IgD-negative memory B cell (primary cell): Measurements from ENCODE around the gene SGTB. TPM values are rescaled to one million over a fixed set of nuclear protein-coding genes. Genes with fewer than 3 reads are reported as not detected.

ENCODE experiments used
- H3K27ac Mint-ChIP-seq, 3 donors: one replicate each; pipeline ENCODE4 v1.8.0; 2020 to 2022; ENCODE audit warnings: mild to moderate bottlenecking in 3 of 3, mixed read lengths in 3 of 3, moderate library complexity in 1 of 3
- H3K27me3 Mint-ChIP-seq: one replicate; pipeline ENCODE4 v1.8.0; 2021; ENCODE audit warnings: mixed read lengths
- H3K36me3 Mint-ChIP-seq: one replicate; pipeline ENCODE4 v1.8.0; 2020; ENCODE audit warnings: mild to moderate bottlenecking, mixed read lengths
- H3K4me1 Mint-ChIP-seq, 3 donors: one replicate each; pipeline ENCODE4 v1.8.0; 2020 to 2022; ENCODE audit warnings: mixed read lengths in 3 of 3, mild to moderate bottlenecking in 1 of 3
- H3K4me3 Mint-ChIP-seq, 4 donors: one replicate each; pipeline ENCODE4 v1.8.0; 2020 to 2022; ENCODE audit warnings: mild to moderate bottlenecking in 4 of 4, mixed read lengths in 4 of 4, moderate library complexity in 3 of 4
- H3K9me3 Mint-ChIP-seq, 3 donors: one replicate each; pipeline ENCODE4 v1.8.0; 2020 to 2021; ENCODE audit warnings: mixed read lengths in 3 of 3, mild to moderate bottlenecking in 1 of 3
- polyA plus RNA-seq: library from polyadenylated mRNA; unstranded; fragments of 300-500 nt; fragmentation: Illumina TruSeq; gene quantifications from one replicate; pipeline ENCODE4 v1.2.3, GENCODE V29; 2021

The SGTB gene, protein sequence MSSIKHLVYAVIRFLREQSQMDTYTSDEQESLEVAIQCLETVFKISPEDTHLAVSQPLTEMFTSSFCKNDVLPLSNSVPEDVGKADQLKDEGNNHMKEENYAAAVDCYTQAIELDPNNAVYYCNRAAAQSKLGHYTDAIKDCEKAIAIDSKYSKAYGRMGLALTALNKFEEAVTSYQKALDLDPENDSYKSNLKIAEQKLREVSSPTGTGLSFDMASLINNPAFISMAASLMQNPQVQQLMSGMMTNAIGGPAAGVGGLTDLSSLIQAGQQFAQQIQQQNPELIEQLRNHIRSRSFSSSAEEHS
- 2.9 TPM for polyA plus RNA-seq

DNA sequence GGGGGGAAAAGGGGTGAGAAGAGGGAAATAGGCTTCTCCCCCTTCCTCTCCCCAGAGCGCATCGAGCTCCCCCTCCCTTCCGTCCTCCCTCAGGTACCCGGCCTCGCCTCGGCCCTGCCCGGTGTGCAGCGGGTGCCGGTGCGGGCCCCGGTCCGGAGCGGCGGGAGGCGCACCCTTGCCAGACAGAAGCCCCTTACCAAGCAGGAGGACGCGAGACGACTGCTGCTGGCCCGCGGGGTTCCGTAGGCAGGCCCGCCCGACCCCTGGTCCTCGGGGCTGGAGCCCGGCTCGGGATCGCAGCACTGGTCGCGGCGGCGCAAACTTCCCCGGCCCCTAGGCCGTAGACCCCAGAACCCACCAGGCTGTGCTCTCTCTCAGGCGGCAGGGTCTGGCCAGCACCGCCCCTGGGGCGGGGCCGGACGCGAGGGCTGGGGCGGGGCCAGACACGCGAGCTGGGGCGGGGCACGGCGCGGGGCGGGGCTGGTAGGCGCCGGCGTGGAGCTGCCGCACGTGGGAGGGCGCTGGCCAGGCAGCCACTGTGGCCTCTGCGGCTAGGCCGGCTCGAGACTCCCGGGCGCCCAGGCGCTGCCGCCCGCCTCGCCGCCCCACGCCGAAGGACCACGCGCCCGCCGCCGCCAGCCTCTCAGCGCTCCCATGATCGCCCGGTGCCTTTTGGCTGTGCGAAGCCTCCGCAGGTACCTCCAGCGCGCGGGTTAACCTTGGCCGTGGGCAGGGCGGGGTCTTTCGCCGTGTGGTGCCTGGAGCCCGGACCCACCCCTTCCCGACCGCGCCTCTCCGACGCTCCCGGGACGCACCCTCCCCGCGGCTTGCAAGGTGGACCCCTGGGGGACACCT lies at the start of gene SGTB, which contains the start of gene NLN:
Gene SGTB (minus strand): TSS at position 390 of the 855 bp plus-strand sequence. CDS start 1,302 bp downstream, outside the sequence.
Gene NLN (plus strand): TSS at position 486 of the 855 bp plus-strand sequence. CDS start 169 bp downstream, at position 655.
- Mint-ChIP-seq H3K4me3 (peak within 1 kb of the TSS; percentile 94 to 98 (median 96)), H3K27me3 (no peaks in the 10 kb centered on the region), H3K9me3 (no peaks in the 10 kb centered on the region), H3K4me1 (peaks cover 16 to 19% (median 18%) of the 10 kb centered on the region in 3 donors), H3K27ac (peak within 1 kb of the TSS; percentile 54 to 96 (median 87)), H3K36me3 (peaks cover 3% of the 10 kb centered on the region)

- H3K9me3 Mint-ChIP-seq: peaks cover 0 to 1% (median 0%) of the 10 kb centered on the region in 3 donors
- H3K27me3 Mint-ChIP-seq: no peaks in the 10 kb centered on the region
- no peak overlapping the region for H3K4me3 Mint-ChIP-seq
- no peak overlapping the region for H3K27ac Mint-ChIP-seq
- H3K36me3 Mint-ChIP-seq: peaks cover 4% of the 10 kb centered on the region
- H3K4me1 Mint-ChIP-seq: no peaks in the 10 kb centered on the region
Observed at GRCh38 chr5:65771266-65771665, 49.4 kb upstream of the SGTB start.

GRCh38 chr5:65769539-65769938 lies 47.6 kb upstream of the SGTB start:
- Mint-ChIP-seq H3K27ac (no peak overlapping the region), H3K27me3 (no peaks in the 10 kb centered on the region)

GRCh38 chr5:65768723-65769346 lies 46.9 kb upstream of the SGTB start:
- Mint-ChIP-seq H3K9me3 (peaks cover 0 to 1% (median 0%) of the 10 kb centered on the region in 3 donors), H3K27ac (no peak overlapping the region), H3K4me1 (no peaks in the 10 kb centered on the region), H3K36me3 (peaks cover 4% of the 10 kb centered on the region), H3K4me3 (no peak overlapping the region), H3K27me3 (no peaks in the 10 kb centered on the region)

More at GRCh38 chr5:65769539-65769938, 47.6 kb upstream of the SGTB start:
- Mint-ChIP-seq H3K4me3 (no peak overlapping the region), H3K9me3 (peaks cover 0 to 1% (median 0%) of the 10 kb centered on the region in 3 donors), H3K36me3 (peaks cover 4% of the 10 kb centered on the region), H3K4me1 (no peaks in the 10 kb centered on the region)

- Mint-ChIP-seq H3K4me1 (peaks cover 0 to 5% (median 0%) of the 10 kb centered on the region in 3 donors), H3K4me3 (no peak overlapping the region), H3K27me3 (no peaks in the 10 kb centered on the region), H3K27ac (no peak overlapping the region), H3K9me3 (peaks cover 0 to 1% (median 0%) of the 10 kb centered on the region in 3 donors), H3K36me3 (peaks cover 7% of the 10 kb centered on the region)
Observed at GRCh38 chr5:65767565-65767964, 45.7 kb upstream of the SGTB start.

DNA sequence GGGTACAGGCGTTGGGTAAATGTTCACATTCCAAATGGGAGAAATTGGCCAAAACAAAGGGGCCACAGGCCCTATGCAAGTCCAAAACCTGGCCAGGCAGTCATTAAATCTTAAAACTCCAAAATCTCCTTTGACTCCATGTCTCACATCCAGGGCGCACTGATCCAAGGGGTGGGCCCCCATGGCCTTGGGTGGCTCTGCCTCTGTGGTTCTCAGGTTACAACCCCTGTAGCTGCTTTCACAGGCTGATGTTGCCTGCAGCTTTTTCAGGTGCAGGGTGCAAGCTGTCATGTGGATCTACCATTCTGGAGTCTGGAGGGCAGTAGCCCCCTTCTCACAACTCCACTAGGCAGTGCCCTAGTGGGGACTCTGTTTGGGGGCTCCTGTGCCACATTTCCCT lies 44.9 kb upstream of the SGTB start:
- Mint-ChIP-seq H3K9me3 (peaks cover 0 to 1% (median 0%) of the 10 kb centered on the region in 3 donors), H3K4me3 (no peak overlapping the region), H3K27me3 (no peaks in the 10 kb centered on the region), H3K36me3 (peaks cover 7% of the 10 kb centered on the region), H3K4me1 (peaks cover 0 to 5% (median 0%) of the 10 kb centered on the region in 3 donors), H3K27ac (no peak overlapping the region)

DNA sequence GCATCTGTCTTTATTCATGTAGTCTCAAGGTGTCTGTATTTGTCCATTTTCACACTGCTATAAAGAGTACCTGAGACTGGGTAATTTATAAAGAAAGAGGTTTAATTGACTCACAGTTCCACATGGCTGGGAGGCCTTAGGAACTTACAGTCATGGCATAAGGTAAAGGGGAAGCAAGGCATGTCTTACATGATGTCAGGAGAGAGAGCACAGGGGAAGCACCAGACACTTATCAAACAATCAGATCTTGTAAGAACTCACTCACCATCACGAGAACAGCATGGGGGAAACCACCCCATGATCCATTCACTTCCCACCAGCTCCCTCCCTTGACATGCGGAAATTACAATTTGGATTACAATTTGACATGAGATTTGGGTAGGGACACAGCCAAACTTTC lies 44.3 kb upstream of the SGTB start:
- Mint-ChIP-seq H3K27ac (no peak overlapping the region), H3K36me3 (peaks cover 7% of the 10 kb centered on the region), H3K27me3 (no peaks in the 10 kb centered on the region), H3K9me3 (peaks cover 0 to 1% (median 0%) of the 10 kb centered on the region in 3 donors), H3K4me3 (no peak overlapping the region), H3K4me1 (peaks cover 0 to 5% (median 0%) of the 10 kb centered on the region in 3 donors)

- H3K27ac Mint-ChIP-seq: no peak overlapping the region
- H3K4me3 Mint-ChIP-seq: no peak overlapping the region
- H3K27me3 Mint-ChIP-seq: no peaks in the 10 kb centered on the region
- H3K9me3 Mint-ChIP-seq: peaks cover 0 to 1% (median 0%) of the 10 kb centered on the region in 3 donors
- peaks cover 3 to 5% (median 3%) of the 10 kb centered on the region in 3 donors for H3K4me1 Mint-ChIP-seq
- H3K36me3 Mint-ChIP-seq: peaks cover 7% of the 10 kb centered on the region
Observed at GRCh38 chr5:65765582-65765981, 43.7 kb upstream of the SGTB start.

GRCh38 chr5:65762234-65762633 lies 40.3 kb upstream of the SGTB start:
- Mint-ChIP-seq H3K4me1 (peaks cover 3 to 5% (median 3%) of the 10 kb centered on the region in 3 donors), H3K27me3 (no peaks in the 10 kb centered on the region), H3K4me3 (peak overlapping the region in 1 of 4 donors; percentile 30), H3K36me3 (peaks cover 5% of the 10 kb centered on the region), H3K9me3 (peaks cover 0 to 1% (median 0%) of the 10 kb centered on the region in 3 donors), H3K27ac (no peak overlapping the region)

GRCh38 chr5:65760504-65761275 lies 38.8 kb upstream of the SGTB start:
- peaks cover 3 to 5% (median 3%) of the 10 kb centered on the region in 3 donors for H3K4me1 Mint-ChIP-seq
- H3K27me3 Mint-ChIP-seq: no peaks in the 10 kb centered on the region
- H3K4me3 Mint-ChIP-seq: no peak overlapping the region

DNA sequence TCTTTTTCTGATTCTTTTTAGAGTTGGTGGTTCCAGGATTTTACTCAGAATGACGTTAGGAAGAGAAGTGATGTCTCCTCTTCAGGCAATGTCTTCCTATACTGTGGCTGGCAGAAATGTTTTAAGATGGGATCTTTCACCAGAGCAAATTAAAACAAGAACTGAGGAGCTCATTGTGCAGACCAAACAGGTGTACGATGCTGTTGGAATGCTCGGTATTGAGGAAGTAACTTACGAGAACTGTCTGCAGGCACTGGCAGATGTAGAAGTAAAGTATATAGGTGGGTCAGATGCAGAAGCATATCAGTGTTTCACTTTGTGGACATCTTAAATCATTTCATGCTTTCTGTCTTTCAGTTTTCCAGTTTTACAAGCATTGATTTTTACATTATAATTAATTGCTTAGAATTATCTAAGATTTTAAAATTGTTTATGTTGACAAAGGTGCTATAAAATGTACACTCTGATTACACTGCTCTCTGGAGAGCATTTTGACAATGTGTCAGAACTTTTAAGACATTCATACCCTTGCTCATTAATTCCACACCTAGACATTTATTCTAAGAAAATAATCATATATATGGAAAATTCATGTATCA lies 36.7 kb upstream of the SGTB start:
- Mint-ChIP-seq H3K4me1 (peaks cover 3 to 5% (median 3%) of the 10 kb centered on the region in 3 donors), H3K27me3 (no peaks in the 10 kb centered on the region), H3K27ac (no peak overlapping the region), H3K9me3 (no peaks in the 10 kb centered on the region), H3K36me3 (peaks cover 5% of the 10 kb centered on the region), H3K4me3 (no peak overlapping the region)

More at GRCh38 chr5:65760504-65761275, 38.8 kb upstream of the SGTB start:
- H3K27ac Mint-ChIP-seq: no peak overlapping the region
- H3K36me3 Mint-ChIP-seq: peaks cover 5% of the 10 kb centered on the region
- no peaks in the 10 kb centered on the region for H3K9me3 Mint-ChIP-seq

DNA sequence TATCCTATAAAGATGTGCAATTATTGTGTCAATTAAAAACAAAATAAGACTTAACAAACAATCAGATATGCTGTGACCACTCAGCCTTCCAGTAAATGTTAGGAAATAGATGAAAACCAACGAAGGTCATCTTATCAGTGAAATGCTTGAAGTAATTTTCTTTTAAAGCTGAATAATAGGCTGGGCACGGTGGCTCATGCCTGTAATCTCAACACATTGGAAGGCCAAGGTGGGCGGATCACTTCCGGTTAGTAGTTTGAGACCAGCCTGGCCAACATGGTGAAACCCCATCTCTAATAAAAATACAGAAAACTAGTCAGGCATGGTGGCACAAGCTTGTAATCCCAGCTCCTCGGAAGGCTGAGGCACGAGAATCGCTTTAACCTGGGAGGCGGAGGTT lies 31.3 kb upstream of the SGTB start:
- Mint-ChIP-seq H3K4me3 (no peak overlapping the region), H3K36me3 (peaks cover 8% of the 10 kb centered on the region), H3K4me1 (no peaks in the 10 kb centered on the region), H3K9me3 (peaks cover 0 to 2% (median 0%) of the 10 kb centered on the region in 3 donors), H3K27me3 (no peaks in the 10 kb centered on the region), H3K27ac (no peak overlapping the region)

DNA sequence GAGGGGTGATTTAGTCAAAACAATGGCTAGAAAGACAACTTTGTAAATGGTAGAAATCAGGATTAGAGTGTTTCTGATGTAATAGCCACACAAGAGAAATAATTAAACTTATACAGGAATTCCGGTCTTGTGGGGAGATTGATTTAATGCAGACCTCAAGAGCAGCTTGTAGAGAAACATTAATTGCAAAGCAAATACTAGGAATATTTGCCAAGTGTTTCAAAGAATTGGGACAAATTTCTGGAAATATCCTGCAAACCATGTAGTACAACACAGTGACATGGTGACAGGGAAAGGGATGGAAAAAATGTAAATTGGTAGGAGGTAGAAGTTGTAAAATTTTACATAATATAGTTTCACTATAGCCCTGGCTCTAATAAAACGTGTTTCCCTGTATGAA lies 29.0 kb upstream of the SGTB start:
- H3K4me3 Mint-ChIP-seq: no peak overlapping the region
- no peak overlapping the region for H3K27ac Mint-ChIP-seq
- peaks cover 11% of the 10 kb centered on the region for H3K36me3 Mint-ChIP-seq
- peaks cover 0 to 6% (median 0%) of the 10 kb centered on the region in 3 donors for H3K4me1 Mint-ChIP-seq
- peaks cover 0 to 2% (median 0%) of the 10 kb centered on the region in 3 donors for H3K9me3 Mint-ChIP-seq
- no peaks in the 10 kb centered on the region for H3K27me3 Mint-ChIP-seq

DNA sequence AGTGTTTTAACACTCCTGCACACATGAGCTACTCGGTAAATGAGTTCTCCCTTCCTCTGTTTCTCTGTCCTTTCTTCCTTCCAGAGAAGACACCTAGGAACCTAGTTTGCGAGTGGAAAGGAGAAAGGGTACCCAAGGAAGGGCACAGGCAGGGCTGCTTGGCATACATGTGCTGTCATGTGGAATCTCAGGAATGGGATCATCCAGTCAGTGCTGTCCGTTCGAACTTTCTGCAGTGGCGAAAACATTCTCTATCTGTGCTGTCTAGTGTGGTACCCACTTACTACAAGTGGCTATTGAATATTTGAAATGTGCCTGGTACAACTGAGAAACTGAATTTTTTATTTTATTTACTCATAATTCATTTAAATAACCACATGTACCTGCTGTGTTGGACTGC lies 28.0 kb upstream of the SGTB start:
- Mint-ChIP-seq H3K27ac (no peak overlapping the region), H3K4me1 (peaks cover 0 to 6% (median 0%) of the 10 kb centered on the region in 3 donors), H3K4me3 (no peak overlapping the region), H3K9me3 (peaks cover 0 to 2% (median 0%) of the 10 kb centered on the region in 3 donors), H3K27me3 (no peaks in the 10 kb centered on the region), H3K36me3 (peaks cover 11% of the 10 kb centered on the region)
